MM.1S (cell line): ENCODE data around the gene CKAP5.

Experiments
- DNase-seq: peaks from one replicate; pipeline ENCODE4 v3.0.0-alpha.2; 2015
- H2AFZ ChIP-seq: fragments of 300-600 bp; sonication (generic); 2 replicates; pipeline ENCODE4 v1.6.0; 2016; ENCODE audit warnings: antibody characterized with exemption, low read length
- H3F3A ChIP-seq: fragments of 300-600 bp; sonication (generic); 2 replicates; pipeline ENCODE4 v1.6.1; 2016; ENCODE audit warnings: mild to moderate bottlenecking, antibody characterized with exemption, low read length, moderate library complexity, mixed read lengths; ENCODE audit not compliant: insufficient read depth
- H3K27ac ChIP-seq: fragments of 300-600 bp; sonication (generic); 2 replicates; pipeline ENCODE4 v1.5.1; 2016; ENCODE audit warnings: mild to moderate bottlenecking, low read length
- H3K27me3 ChIP-seq: fragments of 300-600 bp; sonication (generic); replicated peaks from 2 replicates; pipeline ENCODE4 v1.6.0; 2016; ENCODE audit warnings: low read length; ENCODE audit not compliant: insufficient read depth
- H3K36me3 ChIP-seq: fragments of 300-600 bp; sonication (generic); replicated peaks from 2 replicates; pipeline ENCODE4 v1.6.1; 2016; ENCODE audit warnings: mild to moderate bottlenecking, low read length, mixed read lengths; ENCODE audit not compliant: insufficient read depth
- H3K4me1 ChIP-seq: fragments of 300-600 bp; sonication (generic); 2 replicates; pipeline ENCODE4 v1.6.1; 2016; ENCODE audit warnings: low read length, mixed read lengths
- H3K4me2 ChIP-seq: fragments of 300-600 bp; sonication (generic); 2 replicates; pipeline ENCODE4 v1.6.0; 2016; ENCODE audit warnings: low read depth, low read length
- H3K4me3 ChIP-seq: fragments of 300-600 bp; sonication (generic); 2 replicates; pipeline ENCODE4 v1.5.1; 2016; ENCODE audit warnings: low read length, mixed read lengths
- H3K79me2 ChIP-seq: fragments of 300-600 bp; sonication (generic); 2 replicates; pipeline ENCODE4 v1.6.1; 2016; ENCODE audit warnings: mixed run types, low read length, mixed read lengths
- H3K9ac ChIP-seq: fragments of 300-600 bp; sonication (generic); 2 replicates; pipeline ENCODE4 v1.6.1; 2016; ENCODE audit warnings: low read length, mixed read lengths
- H3K9me2 ChIP-seq: fragments of 300-600 bp; sonication (generic); replicated peaks from 2 replicates; pipeline ENCODE4 v1.6.1; 2016; ENCODE audit warnings: mild to moderate bottlenecking, low read length, mixed read lengths; ENCODE audit not compliant: insufficient read depth
- H3K9me3 ChIP-seq: fragments of 300-600 bp; sonication (generic); replicated peaks from 2 replicates; pipeline ENCODE4 v1.6.1; 2016; ENCODE audit warnings: mild to moderate bottlenecking, low read length, mixed read lengths; ENCODE audit not compliant: insufficient read depth
- H4K20me1 ChIP-seq: fragments of 300-600 bp; sonication (generic); 2 replicates; pipeline ENCODE4 v1.6.1; 2016; ENCODE audit warnings: mild to moderate bottlenecking, low read length, moderate library complexity, mixed read lengths; ENCODE audit not compliant: insufficient read depth
- EZH2 ChIP-seq: fragments of 300-600 bp; sonication (generic); optimal IDR thresholded peaks from 2 replicates; pipeline ENCODE3; 2017; ENCODE audit warnings: low read depth, mild to moderate bottlenecking, antibody characterized with exemption, low read length, mixed read lengths
- EZH2phosphoT487 ChIP-seq: fragments of 300-600 bp; sonication (generic); IDR thresholded peaks from 2 replicates; pipeline ENCODE4 v1.6.1; 2018; ENCODE audit warnings: antibody characterized with exemption, low read length
- TF ChIP-seq, protein P1 (sequence below): fragments of 300-600 bp; sonication (generic); IDR thresholded peaks from 2 replicates; pipeline ENCODE4 v1.5.1; 2016; ENCODE audit warnings: antibody characterized with exemption, low read length, mixed read lengths

CKAP5 gene

DNA sequence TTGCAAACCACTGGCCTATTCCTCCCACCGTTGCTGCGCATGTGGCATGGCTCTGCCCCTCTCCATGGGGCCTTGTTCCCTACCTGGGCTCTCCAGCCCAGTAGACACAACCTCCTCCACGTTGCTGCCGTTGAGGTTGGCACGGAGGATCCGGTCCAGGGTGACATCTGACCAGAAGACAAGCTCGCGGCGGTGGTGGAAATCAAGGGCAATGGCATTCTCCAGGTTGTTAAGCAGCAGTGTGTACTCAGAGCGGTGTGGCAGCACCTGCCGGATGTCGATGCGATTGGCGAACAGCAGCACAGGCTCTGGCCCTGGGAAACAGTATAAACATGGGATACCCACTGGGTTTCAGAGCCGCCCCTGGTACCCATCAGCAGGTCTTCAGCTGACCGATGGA is 48.4 kb upstream of the CKAP5 start:
- Histone ChIP-seq H3K4me3 (no peak overlapping the region), H3K27ac (no peak overlapping the region), H3K79me2 (no peaks in the 10 kb centered on the region), H3K27me3 (no peaks in the 10 kb centered on the region), H3K9me2 (no peaks in the 10 kb centered on the region), H3K4me2 (no peak overlapping the region), H4K20me1 (no peaks in the 10 kb centered on the region), H3K36me3 (no peaks in the 10 kb centered on the region), H2AFZ (no peak overlapping the region), H3K9me3 (no peaks in the 10 kb centered on the region), H3K9ac (no peak overlapping the region), H3K4me1 (no peaks in the 10 kb centered on the region), H3F3A (no peaks in the 10 kb centered on the region)
- no peak for DNase-seq
- TF ChIP-seq EZH2 (no peak), EZH2phosphoT487 (no peak)
- TF ChIP-seq, protein P1, sequence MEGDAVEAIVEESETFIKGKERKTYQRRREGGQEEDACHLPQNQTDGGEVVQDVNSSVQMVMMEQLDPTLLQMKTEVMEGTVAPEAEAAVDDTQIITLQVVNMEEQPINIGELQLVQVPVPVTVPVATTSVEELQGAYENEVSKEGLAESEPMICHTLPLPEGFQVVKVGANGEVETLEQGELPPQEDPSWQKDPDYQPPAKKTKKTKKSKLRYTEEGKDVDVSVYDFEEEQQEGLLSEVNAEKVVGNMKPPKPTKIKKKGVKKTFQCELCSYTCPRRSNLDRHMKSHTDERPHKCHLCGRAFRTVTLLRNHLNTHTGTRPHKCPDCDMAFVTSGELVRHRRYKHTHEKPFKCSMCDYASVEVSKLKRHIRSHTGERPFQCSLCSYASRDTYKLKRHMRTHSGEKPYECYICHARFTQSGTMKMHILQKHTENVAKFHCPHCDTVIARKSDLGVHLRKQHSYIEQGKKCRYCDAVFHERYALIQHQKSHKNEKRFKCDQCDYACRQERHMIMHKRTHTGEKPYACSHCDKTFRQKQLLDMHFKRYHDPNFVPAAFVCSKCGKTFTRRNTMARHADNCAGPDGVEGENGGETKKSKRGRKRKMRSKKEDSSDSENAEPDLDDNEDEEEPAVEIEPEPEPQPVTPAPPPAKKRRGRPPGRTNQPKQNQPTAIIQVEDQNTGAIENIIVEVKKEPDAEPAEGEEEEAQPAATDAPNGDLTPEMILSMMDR: no peak

GRCh38 chr11:46892838-46893237 is 46.8 kb upstream of the CKAP5 start:
- no peaks in the 10 kb centered on the region for H4K20me1 ChIP-seq
- TF ChIP-seq EZH2phosphoT487: no peak
- no peak for TF ChIP-seq EZH2
- TF ChIP-seq, protein P1: no peak

GRCh38 chr11:46892109-46892508 is 46.0 kb upstream of the CKAP5 start:
- no peak for TF ChIP-seq EZH2phosphoT487
- H3K27ac ChIP-seq: no peak overlapping the region
- no peak overlapping the region for H2AFZ ChIP-seq
- DNase-seq: no peak
- H3K4me3 ChIP-seq: no peak overlapping the region
- no peaks in the 10 kb centered on the region for H3K9me2 ChIP-seq
- no peaks in the 10 kb centered on the region for H3F3A ChIP-seq
- no peaks in the 10 kb centered on the region for H3K79me2 ChIP-seq
- H4K20me1 ChIP-seq: no peaks in the 10 kb centered on the region
- no peak overlapping the region for H3K9ac ChIP-seq
- H3K4me2 ChIP-seq: no peak overlapping the region
- H3K4me1 ChIP-seq: no peaks in the 10 kb centered on the region
- no peaks in the 10 kb centered on the region for H3K9me3 ChIP-seq
- no peaks in the 10 kb centered on the region for H3K36me3 ChIP-seq
- no peaks in the 10 kb centered on the region for H3K27me3 ChIP-seq

More at GRCh38 chr11:46892838-46893237, 46.8 kb upstream of the CKAP5 start:
- H3K9me3 ChIP-seq: no peaks in the 10 kb centered on the region
- no peaks in the 10 kb centered on the region for H3K27me3 ChIP-seq
- H3K9me2 ChIP-seq: no peaks in the 10 kb centered on the region
- no peak overlapping the region for H2AFZ ChIP-seq
- H3K9ac ChIP-seq: no peak overlapping the region
- H3K4me2 ChIP-seq: no peak overlapping the region
- H3K79me2 ChIP-seq: no peaks in the 10 kb centered on the region
- H3F3A ChIP-seq: no peaks in the 10 kb centered on the region
- no peak overlapping the region for H3K27ac ChIP-seq
- DNase-seq: no peak
- H3K4me1 ChIP-seq: no peaks in the 10 kb centered on the region
- no peaks in the 10 kb centered on the region for H3K36me3 ChIP-seq
- H3K4me3 ChIP-seq: no peak overlapping the region

DNA sequence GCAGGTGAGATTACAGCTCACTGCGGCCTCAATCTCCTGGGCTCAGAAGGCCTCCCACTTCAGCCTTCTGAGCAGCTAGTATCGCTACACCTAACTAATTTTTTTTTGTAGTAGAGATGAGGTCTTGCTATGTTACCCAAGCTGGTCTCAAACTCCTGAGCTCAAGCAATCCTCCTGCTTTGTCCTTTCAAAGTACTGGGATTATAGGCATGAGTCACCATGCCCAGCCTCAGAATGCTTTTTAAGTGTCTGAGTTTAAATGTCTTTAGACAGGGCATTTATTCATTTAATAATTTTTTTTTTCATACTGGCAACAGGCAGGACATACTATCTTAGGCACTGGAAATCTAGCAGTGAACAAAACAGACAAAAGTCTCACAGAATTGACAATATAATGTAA is 44.6 kb upstream of the CKAP5 start:
- no peaks in the 10 kb centered on the region for H3K9me3 ChIP-seq
- H3K27ac ChIP-seq: no peak overlapping the region
- H2AFZ ChIP-seq: no peak overlapping the region

More for the DNA sequence above, 44.6 kb upstream of the CKAP5 start:
- H3K4me2 ChIP-seq: no peak overlapping the region
- H3F3A ChIP-seq: no peaks in the 10 kb centered on the region
- no peaks in the 10 kb centered on the region for H3K9me2 ChIP-seq
- no peak overlapping the region for H3K4me3 ChIP-seq
- H3K79me2 ChIP-seq: no peaks in the 10 kb centered on the region
- no peak for DNase-seq
- H4K20me1 ChIP-seq: no peaks in the 10 kb centered on the region
- no peak overlapping the region for H3K9ac ChIP-seq
- H3K36me3 ChIP-seq: no peaks in the 10 kb centered on the region
- no peaks in the 10 kb centered on the region for H3K27me3 ChIP-seq
- TF ChIP-seq, protein P1: no peak
- TF ChIP-seq EZH2 (no peak), EZH2phosphoT487 (no peak)
- H3K4me1 ChIP-seq: no peaks in the 10 kb centered on the region
